ENCODE results near the gene ZFYVE9. TPM values are rescaled to one million over a fixed set of nuclear protein-coding genes. Genes with fewer than 3 reads are reported as not detected.

The ZFYVE9 gene
- total RNA-seq, 2 experiments from 2014 or later = 2.6 to 2.9 TPM

DNA sequence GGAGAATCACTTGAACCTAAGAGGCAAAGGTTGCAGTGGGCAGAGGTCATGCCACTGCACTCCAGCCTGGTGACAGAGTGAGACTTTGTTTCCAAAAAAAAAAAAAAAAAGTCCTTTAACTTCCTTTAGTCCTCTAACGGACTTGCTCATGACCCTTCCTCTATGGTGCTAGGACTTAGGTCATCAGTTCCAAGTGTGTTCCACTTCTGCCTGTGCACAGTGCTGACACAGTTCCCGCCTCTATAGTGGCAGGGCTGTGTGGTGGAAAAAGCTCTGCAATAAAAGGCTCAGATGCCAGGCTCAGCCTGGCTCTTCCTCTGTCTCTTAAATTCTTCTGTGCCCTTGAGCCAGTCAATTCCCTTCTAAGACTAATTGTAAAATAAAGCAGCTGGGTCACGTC, 202.1 kb downstream of the ZFYVE9 start:
- Mint-ChIP-seq H3K4me1 (ENCODE audit: low read depth) (no peaks in the 10 kb centered on the region), H3K36me3 (no peaks in the 10 kb centered on the region), H3K27me3 (no peaks in the 10 kb centered on the region), H3K27ac (no peak overlapping the region), H3K9me3 (no peaks in the 10 kb centered on the region), H3K4me3 (no peak overlapping the region)
- CTCF ChIA-PET = no interaction called here
- intact Hi-C loops (cut with micrococcal nuclease) = no loop called here
- DNase-seq = no peak
- POLR2A ChIA-PET = no interaction called here

DNA sequence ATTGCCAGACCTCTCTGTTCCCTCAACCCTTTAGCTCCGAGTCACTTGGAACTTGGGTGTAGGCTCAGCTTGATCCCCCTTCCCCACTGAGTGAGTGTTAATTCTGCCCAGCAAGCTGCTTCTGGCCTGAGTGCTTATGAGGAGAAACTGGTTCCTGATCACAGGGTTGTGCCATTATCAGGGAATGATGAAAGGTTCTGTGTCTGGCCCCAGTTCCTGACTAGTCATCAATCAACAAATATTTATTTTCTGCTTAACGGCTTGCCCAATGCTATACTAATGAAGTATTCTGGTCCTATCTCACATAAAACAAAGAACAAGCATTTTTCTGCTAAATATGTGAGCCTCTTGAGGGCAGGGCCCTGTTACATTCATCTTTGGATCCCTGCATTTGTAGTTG, 203.4 kb downstream of the ZFYVE9 start:
- CTCF ChIA-PET = no interaction called here
- no peaks in the 10 kb centered on the region for H3K36me3 Mint-ChIP-seq
- H3K27ac Mint-ChIP-seq = no peak overlapping the region
- no peak for DNase-seq
- no peaks in the 10 kb centered on the region for H3K4me1 Mint-ChIP-seq (ENCODE audit: low read depth)
- H3K9me3 Mint-ChIP-seq = no peaks in the 10 kb centered on the region
- intact Hi-C loops (cut with micrococcal nuclease) = no loop called here
- no peaks in the 10 kb centered on the region for H3K27me3 Mint-ChIP-seq
- POLR2A ChIA-PET = no interaction called here
- H3K4me3 Mint-ChIP-seq = no peak overlapping the region

DNA sequence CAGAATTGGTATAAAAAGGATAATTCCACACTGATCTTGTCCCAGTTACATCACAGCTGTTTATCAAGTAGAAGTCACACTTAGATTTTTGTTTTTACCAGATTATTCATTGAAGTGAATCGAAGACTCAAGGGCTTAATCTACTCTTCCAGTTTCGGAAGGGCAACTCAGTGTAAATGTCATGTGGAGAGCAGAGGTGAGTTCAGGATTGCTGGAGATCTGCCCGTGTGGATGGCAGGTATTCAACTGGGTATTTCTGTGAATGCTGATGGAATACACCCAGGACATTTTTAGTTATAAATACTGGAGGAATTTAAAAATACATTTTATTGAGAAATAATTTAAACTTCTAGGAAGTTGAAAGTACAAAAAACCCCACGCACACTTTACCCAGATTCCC, 204.8 kb downstream of the ZFYVE9 start:
- CTCF ChIA-PET = no interaction called here
- H3K27ac Mint-ChIP-seq = no peak overlapping the region
- POLR2A ChIA-PET = no interaction called here
- H3K4me1 Mint-ChIP-seq (ENCODE audit: low read depth) = no peaks in the 10 kb centered on the region
- no peaks in the 10 kb centered on the region for H3K9me3 Mint-ChIP-seq
- H3K4me3 Mint-ChIP-seq = no peak overlapping the region
- DNase-seq = no peak
- intact Hi-C loops (cut with micrococcal nuclease) = no loop called here
- no peaks in the 10 kb centered on the region for H3K36me3 Mint-ChIP-seq
- H3K27me3 Mint-ChIP-seq = no peaks in the 10 kb centered on the region

GRCh38 chr1:52348704-52349300, 206.9 kb downstream of the ZFYVE9 start:
- Mint-ChIP-seq H3K27me3 (no peaks in the 10 kb centered on the region), H3K36me3 (peaks cover 5% of the 10 kb centered on the region), H3K4me3 (no peak overlapping the region), H3K27ac (no peak overlapping the region), H3K4me1 (ENCODE audit: low read depth) (no peaks in the 10 kb centered on the region), H3K9me3 (no peaks in the 10 kb centered on the region)
- CTCF ChIA-PET = no interaction called here
- DNase-seq = no peak
- POLR2A ChIA-PET = interaction anchor here (0.7 kb wide), 1 partner anchor 23 kb away, joined by 3 read pairs; no protein-coding TSS in a partner anchor
- intact Hi-C loops (cut with micrococcal nuclease) = no loop called here

DNA sequence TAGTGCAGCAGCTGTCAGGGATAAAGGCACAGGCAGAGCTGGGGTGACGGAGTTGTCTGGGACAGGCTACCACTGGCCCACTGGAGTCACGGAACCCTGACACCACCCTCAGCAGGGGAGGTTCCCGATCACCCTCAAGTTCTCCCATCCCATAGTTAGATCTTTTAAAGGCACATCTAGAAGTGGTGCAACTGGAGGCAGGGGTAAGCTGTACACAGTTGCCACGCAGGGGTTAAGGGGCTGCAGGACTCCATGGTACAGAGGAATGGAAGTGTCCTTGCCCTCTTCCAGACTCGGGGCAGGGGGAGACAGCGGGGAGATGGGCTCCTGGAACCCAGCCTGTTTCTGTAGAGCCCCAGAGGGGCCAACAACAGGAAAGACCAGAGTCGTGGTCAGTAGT, 210.8 kb downstream of the ZFYVE9 start:
- ChIA-PET POLR2A (no interaction called here), CTCF (no interaction called here)
- Mint-ChIP-seq H3K4me3 (no peak overlapping the region), H3K27me3 (no peaks in the 10 kb centered on the region), H3K36me3 (peaks cover 24% of the 10 kb centered on the region), H3K4me1 (ENCODE audit: low read depth) (no peaks in the 10 kb centered on the region), H3K9me3 (no peaks in the 10 kb centered on the region), H3K27ac (no peak overlapping the region)
- no peak for DNase-seq
- intact Hi-C loops (cut with micrococcal nuclease) = no loop called here

- Mint-ChIP-seq H3K27me3 (no peaks in the 10 kb centered on the region), H3K4me3 (no peak overlapping the region), H3K27ac (no peak overlapping the region), H3K9me3 (no peaks in the 10 kb centered on the region), H3K36me3 (peaks cover 46% of the 10 kb centered on the region), H3K4me1 (ENCODE audit: low read depth) (no peaks in the 10 kb centered on the region)
- intact Hi-C loops (cut with micrococcal nuclease) = no loop called here
- ChIA-PET POLR2A (no interaction called here), CTCF (no interaction called here)
- no peak for DNase-seq
These were observed 213.5 kb downstream of the ZFYVE9 start for GRCh38 chr1:52355436-52355835.

GRCh38 chr1:52355847-52356505, 214.1 kb downstream of the ZFYVE9 start:
- H3K9me3 Mint-ChIP-seq = no peaks in the 10 kb centered on the region
- no peaks in the 10 kb centered on the region for H3K27me3 Mint-ChIP-seq
- CTCF ChIA-PET = no interaction called here
- H3K27ac Mint-ChIP-seq = no peak overlapping the region
- no peaks in the 10 kb centered on the region for H3K4me1 Mint-ChIP-seq (ENCODE audit: low read depth)
- H3K4me3 Mint-ChIP-seq = no peak overlapping the region
- intact Hi-C loops (cut with micrococcal nuclease) = no loop called here
- DNase-seq = no peak
- POLR2A ChIA-PET = no interaction called here
- H3K36me3 Mint-ChIP-seq = peaks cover 52% of the 10 kb centered on the region

- Mint-ChIP-seq H3K36me3 (peaks cover 60% of the 10 kb centered on the region), H3K4me3 (no peak overlapping the region), H3K27me3 (no peaks in the 10 kb centered on the region), H3K9me3 (no peaks in the 10 kb centered on the region), H3K27ac (no peak overlapping the region), H3K4me1 (ENCODE audit: low read depth) (peaks cover 3% of the 10 kb centered on the region)
- ChIA-PET POLR2A (no interaction called here), CTCF (no interaction called here)
- no peak for DNase-seq
- intact Hi-C loops (cut with micrococcal nuclease) = no loop called here
These were observed 215.0 kb downstream of the ZFYVE9 start for GRCh38 chr1:52356818-52357355.

DNA sequence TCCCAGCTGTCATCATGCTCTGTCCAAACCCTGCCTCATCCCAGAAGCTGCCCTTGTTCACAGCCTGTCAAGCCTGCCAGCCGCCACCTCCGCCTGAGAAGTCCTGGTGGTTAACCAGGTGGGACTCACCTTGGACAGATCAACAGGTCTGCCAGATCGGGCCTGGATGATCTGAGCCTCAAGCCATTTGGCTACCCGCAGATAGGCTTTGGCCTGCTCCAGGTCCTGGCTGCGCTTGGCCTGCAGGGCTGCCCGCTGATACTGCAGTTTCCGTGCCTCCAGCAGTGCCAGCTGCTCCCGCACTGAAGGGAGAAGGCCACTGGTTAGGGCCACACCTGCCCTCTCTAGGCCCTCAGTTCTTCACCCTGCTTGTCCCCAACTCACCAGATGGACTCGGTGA, 215.5 kb downstream of the ZFYVE9 start:
- POLR2A ChIA-PET = no interaction called here
- Mint-ChIP-seq H3K4me1 (ENCODE audit: low read depth) (peaks cover 6% of the 10 kb centered on the region), H3K36me3 (peaks cover 63% of the 10 kb centered on the region)

DNA sequence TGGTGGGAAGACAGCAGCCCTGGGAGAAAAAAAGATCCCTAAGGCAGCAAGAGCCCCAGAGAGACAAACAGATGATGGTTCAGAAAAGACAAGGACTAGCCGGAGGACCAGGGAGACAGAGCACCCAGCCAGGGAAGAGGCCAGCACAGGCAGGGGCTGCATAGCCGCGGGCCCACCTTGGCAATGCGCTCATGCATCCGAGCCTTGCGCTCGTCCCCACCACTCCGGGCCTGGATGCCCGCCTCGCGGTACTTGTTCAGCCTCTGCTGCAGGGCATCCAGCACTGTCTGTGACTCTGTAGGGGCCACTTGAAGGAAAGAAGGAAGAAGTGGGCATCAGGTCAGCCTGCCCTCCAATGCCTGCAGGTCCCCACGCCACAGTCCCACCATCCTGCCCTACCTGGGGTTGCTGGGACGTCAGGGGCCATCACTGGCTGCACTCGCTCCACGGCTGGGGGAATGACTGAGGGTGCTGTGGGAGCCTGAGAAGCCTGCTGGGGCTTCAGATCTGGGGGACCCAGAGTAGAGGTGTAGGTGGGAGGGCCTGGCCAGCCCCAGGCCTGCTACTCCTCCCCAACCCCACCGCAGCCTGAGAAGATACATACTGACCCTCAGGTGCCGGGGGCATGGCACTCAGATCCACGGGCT, 217.1 kb downstream of the ZFYVE9 start:
- intact Hi-C loops (cut with micrococcal nuclease) = no loop called here
- Mint-ChIP-seq H3K27ac (no peak overlapping the region), H3K27me3 (no peaks in the 10 kb centered on the region), H3K9me3 (no peaks in the 10 kb centered on the region), H3K36me3 (peaks cover 61% of the 10 kb centered on the region), H3K4me3 (no peak overlapping the region), H3K4me1 (ENCODE audit: low read depth) (peaks cover 18% of the 10 kb centered on the region)
- POLR2A ChIA-PET = no interaction called here
- CTCF ChIA-PET = no interaction called here
- no peak for DNase-seq

More for the DNA sequence above, 215.5 kb downstream of the ZFYVE9 start:
- DNase-seq = no peak
- no peaks in the 10 kb centered on the region for H3K27me3 Mint-ChIP-seq
- H3K27ac Mint-ChIP-seq = no peak overlapping the region
- H3K9me3 Mint-ChIP-seq = no peaks in the 10 kb centered on the region
- CTCF ChIA-PET = no interaction called here
- H3K4me3 Mint-ChIP-seq = no peak overlapping the region
- intact Hi-C loops (cut with micrococcal nuclease) = no loop called here

DNA sequence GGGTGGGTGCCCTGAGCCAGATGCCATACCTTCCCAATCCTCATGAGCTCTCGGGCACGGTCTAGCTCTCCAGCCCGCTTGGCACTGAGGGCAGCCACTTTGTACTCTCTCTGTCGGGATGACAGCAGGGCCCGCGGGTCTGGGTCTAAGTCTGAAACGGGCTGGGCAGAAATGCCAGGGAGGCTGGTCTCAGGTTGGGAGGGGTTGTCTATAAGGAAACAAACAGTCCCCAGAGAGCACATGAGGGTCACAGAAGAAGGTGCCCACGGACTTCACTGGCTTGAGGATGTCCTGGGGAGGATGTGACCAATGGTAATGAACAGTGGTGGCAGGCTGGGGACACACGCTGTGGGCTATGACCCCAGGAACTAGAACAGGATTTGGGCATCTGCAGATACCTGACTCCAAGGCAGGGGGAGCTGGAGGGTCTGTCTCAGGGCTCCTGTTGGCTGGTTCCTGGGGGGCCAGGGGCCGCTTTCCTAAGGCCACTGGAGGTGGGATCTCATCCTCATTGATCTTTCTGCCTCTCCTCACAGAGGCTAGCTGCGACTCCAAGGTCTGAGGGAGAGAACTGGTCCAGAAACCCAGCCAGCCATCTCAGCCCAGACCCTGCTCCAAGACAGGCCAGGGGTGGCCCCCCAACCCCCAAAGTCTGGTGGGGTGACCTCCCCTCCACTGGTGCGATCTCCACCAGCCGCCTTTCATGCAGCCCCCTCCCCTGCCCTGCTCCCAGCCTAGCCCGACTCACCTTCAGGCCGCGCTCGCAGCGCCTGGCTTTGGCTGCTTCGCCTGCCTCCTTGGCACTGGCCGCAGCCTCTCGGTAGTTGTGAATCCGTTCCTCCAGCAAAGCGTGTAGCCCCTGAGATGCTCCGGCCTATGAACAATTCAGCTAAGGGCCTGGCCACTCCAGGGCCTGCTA, 218.0 kb downstream of the ZFYVE9 start:
- peaks cover 27% of the 10 kb centered on the region for H3K4me1 Mint-ChIP-seq (ENCODE audit: low read depth)
- H3K9me3 Mint-ChIP-seq = no peaks in the 10 kb centered on the region
- H3K27me3 Mint-ChIP-seq = no peaks in the 10 kb centered on the region
- no peak overlapping the region for H3K4me3 Mint-ChIP-seq
- H3K27ac Mint-ChIP-seq = no peak overlapping the region
- no peak for DNase-seq
- intact Hi-C loops (cut with micrococcal nuclease) = loop anchor here (5.0 to 10.0 kb wide), 2 partner anchors 233 to 835 kb away; partner anchors contain the start of gene CPT2
- ChIA-PET POLR2A (no interaction called here), CTCF (no interaction called here)
- H3K36me3 Mint-ChIP-seq = peaks cover 57% of the 10 kb centered on the region

GRCh38 chr1:52360595-52360968, 218.7 kb downstream of the ZFYVE9 start:
- Mint-ChIP-seq H3K27ac (no peak overlapping the region), H3K36me3 (peaks cover 51% of the 10 kb centered on the region), H3K9me3 (no peaks in the 10 kb centered on the region), H3K4me3 (no peak overlapping the region), H3K27me3 (no peaks in the 10 kb centered on the region), H3K4me1 (ENCODE audit: low read depth) (peaks cover 30% of the 10 kb centered on the region)
- no peak for DNase-seq
- CTCF ChIA-PET = no interaction called here
- intact Hi-C loops (cut with micrococcal nuclease) = loop anchor here (5.0 to 10.0 kb wide), 2 partner anchors 233 to 834 kb away; partner anchors contain the start of gene CPT2
- POLR2A ChIA-PET = no interaction called here
